Kidney glomerular epithelial cell (primary cell): Measurements from ENCODE around the gene COMMD8.

ENCODE experiments used
- DNase-seq: peaks from one replicate; lab custom pipeline; 2025; lab: John Stamatoyannopoulos, UW

Gene COMMD8

GRCh38 chr4:47471591-47471990, 8.1 kb upstream of the COMMD8 start:
- DNase-seq: no peak

- DNase-seq: no peak
Measured at GRCh38 chr4:47471064-47471463, 7.6 kb upstream of the COMMD8 start.

GRCh38 chr4:47469951-47470350, 6.4 kb upstream of the COMMD8 start:
- peak; percentile 26 for DNase-seq

GRCh38 chr4:47468706-47469365, 5.3 kb upstream of the COMMD8 start:
- DNase-seq: peak; percentile 34

- peak; percentile 68 for DNase-seq
Measured at GRCh38 chr4:47466056-47466785, 2.7 kb upstream of the COMMD8 start.

- DNase-seq: no peak
Measured at GRCh38 chr4:47465004-47465403, 1.5 kb upstream of the COMMD8 start.

- no peak for DNase-seq
Measured at GRCh38 chr4:47462799-47463234, 685 bp downstream of the COMMD8 start.

- no peak for DNase-seq
Measured at GRCh38 chr4:47451657-47452056, 11.8 kb downstream of the COMMD8 start.

GRCh38 chr4:47444031-47444430, 19.5 kb downstream of the COMMD8 start:
- no peak for DNase-seq

GRCh38 chr4:47442980-47443379, 20.5 kb downstream of the COMMD8 start:
- DNase-seq: no peak

- no peak for DNase-seq
Measured at GRCh38 chr4:47434931-47435330, 28.6 kb downstream of the COMMD8 start.

- no peak for DNase-seq
Measured at GRCh38 chr4:47432749-47433148, 30.8 kb downstream of the COMMD8 start.

- DNase-seq: no peak
Measured at GRCh38 chr4:47427935-47428334, 35.6 kb downstream of the COMMD8 start.

GRCh38 chr4:47425628-47426027, 37.9 kb downstream of the COMMD8 start:
- DNase-seq: no peak

GRCh38 chr4:47419296-47419695, 44.2 kb downstream of the COMMD8 start:
- DNase-seq: no peak

GRCh38 chr4:47418147-47418546, 45.4 kb downstream of the COMMD8 start:
- DNase-seq: no peak

- no peak for DNase-seq
Measured at GRCh38 chr4:47415719-47416118, 47.8 kb downstream of the COMMD8 start.

- DNase-seq: peak; percentile 53
Measured at GRCh38 chr4:47413521-47413920, 50.0 kb downstream of the COMMD8 start.

GRCh38 chr4:47410271-47410670, 53.2 kb downstream of the COMMD8 start:
- DNase-seq: no peak

- DNase-seq: no peak
Measured at GRCh38 chr4:47406408-47406807, 57.1 kb downstream of the COMMD8 start.
